GM12878 (cell line): Measurements from ENCODE around the gene ERP44. TPM values are rescaled to one million over a fixed set of nuclear protein-coding genes. Genes with fewer than 3 reads are reported as not detected.

Experiments
- BMI1 ChIP-seq: fragments of 450-650 bp; IDR thresholded peaks from 2 replicates; pipeline ENCODE4 v1.6.1; 2016; ENCODE audit warnings: mild to moderate bottlenecking, moderate library complexity, borderline replicate concordance
- MEF2A ChIP-seq: IDR thresholded peaks from 2 replicates; pipeline ENCODE4 v1.6.1; 2011; ENCODE audit warnings: low read depth, mild to moderate bottlenecking, low read length, moderate library complexity; ENCODE audit not compliant: insufficient read depth
- MXI1 ChIP-seq: fragments of 150-350 bp; IDR thresholded peaks from 2 replicates; pipeline ENCODE4 v1.6.1; 2011; ENCODE audit warnings: low read depth, mild to moderate bottlenecking, inconsistent platforms, low read length, improper control_type of control experiment
- MYC ChIP-seq: IDR thresholded peaks from 2 replicates; pipeline ENCODE4 v1.6.1; 2011; ENCODE audit warnings: mild to moderate bottlenecking, low read length, moderate library complexity, inconsistent platforms; ENCODE audit not compliant: insufficient read depth, insufficient replicate concordance, insufficient read length, severe bottlenecking
- NR2C1 ChIP-seq: fragments of 450-650 bp; IDR thresholded peaks from 2 replicates; pipeline ENCODE4 v1.6.1; 2017; ENCODE audit warnings: antibody characterized with exemption, mild to moderate bottlenecking, moderate library complexity
- RAD21 ChIP-seq: IDR thresholded peaks from 2 replicates; pipeline ENCODE4 v1.6.1; 2011; ENCODE audit warnings: mild to moderate bottlenecking, low read depth, low read length, moderate library complexity; ENCODE audit not compliant: insufficient read depth
- SMC3 ChIP-seq: IDR thresholded peaks from 2 replicates; pipeline ENCODE4 v1.6.1; 2011; ENCODE audit warnings: low read length, improper control_type of control experiment, borderline replicate concordance
- SREBF2 ChIP-seq: IDR thresholded peaks from 2 replicates; pipeline ENCODE4 v1.6.1; 2012; ENCODE audit warnings: mild to moderate bottlenecking, low read length
- STAT3 ChIP-seq: IDR thresholded peaks from 2 replicates; pipeline ENCODE4 v1.6.1; 2011; ENCODE audit warnings: low read depth, low read length, improper control_type of control experiment
- SUZ12 ChIP-seq: fragments of 200-600 bp; sonication (generic); IDR thresholded peaks from one replicate; pipeline ENCODE4 v1.6.1; 2018; ENCODE audit warnings: antibody characterized with exemption, mild to moderate bottlenecking; ENCODE audit not compliant: unreplicated experiment
- YY1 ChIP-seq: IDR thresholded peaks from 2 replicates; pipeline ENCODE4 v1.6.1; 2011; ENCODE audit warnings: low read depth, mild to moderate bottlenecking, low read length
- ZNF274 ChIP-seq: IDR thresholded peaks from one replicate; pipeline ENCODE4 v1.8.0; 2011; ENCODE audit not compliant: insufficient read length, insufficient read depth
- ZNF622 ChIP-seq: fragments of 450-650 bp; IDR thresholded peaks from 2 replicates; pipeline ENCODE4 v1.6.1; 2017; ENCODE audit warnings: mild to moderate bottlenecking, inconsistent platforms
- polyA plus RNA-seq, 11 experiments: library from polyadenylated mRNA; depleted of rRNA in 4 of 11; unstranded in 6 of 11; stranded (reverse) in 5 of 11; fragments of >200 nt; fragmentation: Nextera tagmentation in 4 of 11; fragmentation: Illumina TruSeq in 1 of 11; extraction: Ambion mirVana in 4 of 11; extraction: Trizol in 1 of 11; gene quantifications; 1 replicate in 1 of 11; 2 replicates in 10 of 11; pipeline versions ENCODE4 v1.2.1 to v1.2.3, GENCODE V29; 2011 to 2016; ENCODE audit warnings: inconsistent platforms in 2 of 11, missing spikeins in 2 of 11, low read depth in 1 of 11
- total RNA-seq, 4 experiments: library from RNA; depleted of rRNA in 3 of 4; stranded (reverse); fragments of >200 nt in 3 of 4; fragmentation: Illumina TruSeq in 1 of 4; extraction: Trizol in 1 of 4; gene quantifications; 2 replicates each; pipeline versions ENCODE4 v1.2.1 to v1.2.3, GENCODE V29; 2013 to 2021
- TF ChIP-seq, protein P1 (sequence below): fragments of 450-650 bp; IDR thresholded peaks from 2 replicates; pipeline ENCODE4 v1.6.1; 2016; ENCODE audit warnings: mild to moderate bottlenecking, moderate library complexity, borderline replicate concordance
- TF ChIP-seq, protein P2 (sequence below): fragments of 150-350 bp; IDR thresholded peaks from 2 replicates; pipeline ENCODE4 v1.6.1; 2014; ENCODE audit warnings: mild to moderate bottlenecking, low read depth, low read length
- TF ChIP-seq, protein P3 (sequence below): fragments of 450-650 bp; conservative IDR thresholded peaks from 2 replicates; pipeline ENCODE4 v1.6.1; 2017; ENCODE audit warnings: mild to moderate bottlenecking, moderate library complexity
- TF ChIP-seq, protein P4 (sequence below): IDR thresholded peaks from 2 replicates; pipeline ENCODE4 v1.6.1; 2012; ENCODE audit warnings: low read depth, low read length, improper control_type of control experiment
- TF ChIP-seq, protein P5 (sequence below): IDR thresholded peaks from 2 replicates; pipeline ENCODE4 v1.6.1; 2012; ENCODE audit warnings: low read length, inconsistent platforms

The ERP44 gene
- total and polyA plus RNA-seq, 10 of the 15 experiments (the other 5 are each of a cell fraction or from before 2014, with no cell fraction given) = 11.5 to 52.4 (median 20.2) TPM

DNA sequence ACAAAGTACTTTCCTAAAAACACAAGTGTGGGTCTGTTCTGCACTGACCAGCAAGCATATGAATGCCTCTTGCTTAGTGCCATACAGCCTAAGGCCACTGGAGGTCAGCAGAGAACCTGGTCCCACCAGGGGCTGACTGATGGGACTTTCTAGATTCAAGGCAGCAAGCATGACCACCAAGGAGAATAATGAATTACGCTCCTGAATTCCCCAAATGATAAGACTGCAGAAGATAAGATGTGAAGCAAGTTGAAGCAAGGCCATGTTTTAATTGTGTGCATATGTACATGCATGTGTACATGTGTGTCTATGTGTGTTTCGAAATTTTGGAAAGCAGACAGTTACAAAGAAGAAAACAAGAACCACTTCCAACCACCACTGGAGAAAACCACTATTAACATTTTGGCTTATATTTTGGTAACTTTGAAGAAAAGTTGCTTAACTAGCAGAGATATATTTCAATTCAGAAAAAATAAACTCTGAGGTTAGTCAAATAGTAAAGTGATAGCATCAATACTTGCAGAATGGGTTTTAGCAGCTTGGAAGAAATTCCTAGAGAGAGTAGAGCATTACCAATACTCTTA lies 70.5 kb downstream of the ERP44 start (continued):
- TF ChIP-seq, protein P1, sequence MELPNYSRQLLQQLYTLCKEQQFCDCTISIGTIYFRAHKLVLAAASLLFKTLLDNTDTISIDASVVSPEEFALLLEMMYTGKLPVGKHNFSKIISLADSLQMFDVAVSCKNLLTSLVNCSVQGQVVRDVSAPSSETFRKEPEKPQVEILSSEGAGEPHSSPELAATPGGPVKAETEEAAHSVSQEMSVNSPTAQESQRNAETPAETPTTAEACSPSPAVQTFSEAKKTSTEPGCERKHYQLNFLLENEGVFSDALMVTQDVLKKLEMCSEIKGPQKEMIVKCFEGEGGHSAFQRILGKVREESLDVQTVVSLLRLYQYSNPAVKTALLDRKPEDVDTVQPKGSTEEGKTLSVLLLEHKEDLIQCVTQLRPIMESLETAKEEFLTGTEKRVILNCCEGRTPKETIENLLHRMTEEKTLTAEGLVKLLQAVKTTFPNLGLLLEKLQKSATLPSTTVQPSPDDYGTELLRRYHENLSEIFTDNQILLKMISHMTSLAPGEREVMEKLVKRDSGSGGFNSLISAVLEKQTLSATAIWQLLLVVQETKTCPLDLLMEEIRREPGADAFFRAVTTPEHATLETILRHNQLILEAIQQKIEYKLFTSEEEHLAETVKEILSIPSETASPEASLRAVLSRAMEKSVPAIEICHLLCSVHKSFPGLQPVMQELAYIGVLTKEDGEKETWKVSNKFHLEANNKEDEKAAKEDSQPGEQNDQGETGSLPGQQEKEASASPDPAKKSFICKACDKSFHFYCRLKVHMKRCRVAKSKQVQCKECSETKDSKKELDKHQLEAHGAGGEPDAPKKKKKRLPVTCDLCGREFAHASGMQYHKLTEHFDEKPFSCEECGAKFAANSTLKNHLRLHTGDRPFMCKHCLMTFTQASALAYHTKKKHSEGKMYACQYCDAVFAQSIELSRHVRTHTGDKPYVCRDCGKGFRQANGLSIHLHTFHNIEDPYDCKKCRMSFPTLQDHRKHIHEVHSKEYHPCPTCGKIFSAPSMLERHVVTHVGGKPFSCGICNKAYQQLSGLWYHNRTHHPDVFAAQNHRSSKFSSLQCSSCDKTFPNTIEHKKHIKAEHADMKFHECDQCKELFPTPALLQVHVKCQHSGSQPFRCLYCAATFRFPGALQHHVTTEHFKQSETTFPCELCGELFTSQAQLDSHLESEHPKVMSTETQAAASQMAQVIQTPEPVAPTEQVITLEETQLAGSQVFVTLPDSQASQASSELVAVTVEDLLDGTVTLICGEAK = no peak
- TF ChIP-seq YY1 (peak; percentile 79; the same call in 1 of the 2 replicates), SREBF2 (no peak), ZNF274 (no peak), ZNF622 (no peak), MXI1 (no peak), BMI1 (no peak), MYC (no peak), STAT3 (no peak), RAD21 (peak; percentile 100), NR2C1 (no peak), MEF2A (peak; percentile 54; the same call in 1 of the 2 replicates), SMC3 (peak; percentile 99), SUZ12 (no peak)
- TF ChIP-seq, protein P2, sequence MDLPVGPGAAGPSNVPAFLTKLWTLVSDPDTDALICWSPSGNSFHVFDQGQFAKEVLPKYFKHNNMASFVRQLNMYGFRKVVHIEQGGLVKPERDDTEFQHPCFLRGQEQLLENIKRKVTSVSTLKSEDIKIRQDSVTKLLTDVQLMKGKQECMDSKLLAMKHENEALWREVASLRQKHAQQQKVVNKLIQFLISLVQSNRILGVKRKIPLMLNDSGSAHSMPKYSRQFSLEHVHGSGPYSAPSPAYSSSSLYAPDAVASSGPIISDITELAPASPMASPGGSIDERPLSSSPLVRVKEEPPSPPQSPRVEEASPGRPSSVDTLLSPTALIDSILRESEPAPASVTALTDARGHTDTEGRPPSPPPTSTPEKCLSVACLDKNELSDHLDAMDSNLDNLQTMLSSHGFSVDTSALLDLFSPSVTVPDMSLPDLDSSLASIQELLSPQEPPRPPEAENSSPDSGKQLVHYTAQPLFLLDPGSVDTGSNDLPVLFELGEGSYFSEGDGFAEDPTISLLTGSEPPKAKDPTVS = 0 out of 2 replicates have a peak, but pooled peaks have one; percentile 10
- TF ChIP-seq, protein P3, sequence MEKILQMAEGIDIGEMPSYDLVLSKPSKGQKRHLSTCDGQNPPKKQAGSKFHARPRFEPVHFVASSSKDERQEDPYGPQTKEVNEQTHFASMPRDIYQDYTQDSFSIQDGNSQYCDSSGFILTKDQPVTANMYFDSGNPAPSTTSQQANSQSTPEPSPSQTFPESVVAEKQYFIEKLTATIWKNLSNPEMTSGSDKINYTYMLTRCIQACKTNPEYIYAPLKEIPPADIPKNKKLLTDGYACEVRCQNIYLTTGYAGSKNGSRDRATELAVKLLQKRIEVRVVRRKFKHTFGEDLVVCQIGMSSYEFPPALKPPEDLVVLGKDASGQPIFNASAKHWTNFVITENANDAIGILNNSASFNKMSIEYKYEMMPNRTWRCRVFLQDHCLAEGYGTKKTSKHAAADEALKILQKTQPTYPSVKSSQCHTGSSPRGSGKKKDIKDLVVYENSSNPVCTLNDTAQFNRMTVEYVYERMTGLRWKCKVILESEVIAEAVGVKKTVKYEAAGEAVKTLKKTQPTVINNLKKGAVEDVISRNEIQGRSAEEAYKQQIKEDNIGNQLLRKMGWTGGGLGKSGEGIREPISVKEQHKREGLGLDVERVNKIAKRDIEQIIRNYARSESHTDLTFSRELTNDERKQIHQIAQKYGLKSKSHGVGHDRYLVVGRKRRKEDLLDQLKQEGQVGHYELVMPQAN = no peak
- TF ChIP-seq, protein P4, sequence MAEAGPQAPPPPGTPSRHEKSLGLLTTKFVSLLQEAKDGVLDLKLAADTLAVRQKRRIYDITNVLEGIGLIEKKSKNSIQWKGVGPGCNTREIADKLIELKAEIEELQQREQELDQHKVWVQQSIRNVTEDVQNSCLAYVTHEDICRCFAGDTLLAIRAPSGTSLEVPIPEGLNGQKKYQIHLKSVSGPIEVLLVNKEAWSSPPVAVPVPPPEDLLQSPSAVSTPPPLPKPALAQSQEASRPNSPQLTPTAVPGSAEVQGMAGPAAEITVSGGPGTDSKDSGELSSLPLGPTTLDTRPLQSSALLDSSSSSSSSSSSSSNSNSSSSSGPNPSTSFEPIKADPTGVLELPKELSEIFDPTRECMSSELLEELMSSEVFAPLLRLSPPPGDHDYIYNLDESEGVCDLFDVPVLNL = no peak
- TF ChIP-seq, protein P5, sequence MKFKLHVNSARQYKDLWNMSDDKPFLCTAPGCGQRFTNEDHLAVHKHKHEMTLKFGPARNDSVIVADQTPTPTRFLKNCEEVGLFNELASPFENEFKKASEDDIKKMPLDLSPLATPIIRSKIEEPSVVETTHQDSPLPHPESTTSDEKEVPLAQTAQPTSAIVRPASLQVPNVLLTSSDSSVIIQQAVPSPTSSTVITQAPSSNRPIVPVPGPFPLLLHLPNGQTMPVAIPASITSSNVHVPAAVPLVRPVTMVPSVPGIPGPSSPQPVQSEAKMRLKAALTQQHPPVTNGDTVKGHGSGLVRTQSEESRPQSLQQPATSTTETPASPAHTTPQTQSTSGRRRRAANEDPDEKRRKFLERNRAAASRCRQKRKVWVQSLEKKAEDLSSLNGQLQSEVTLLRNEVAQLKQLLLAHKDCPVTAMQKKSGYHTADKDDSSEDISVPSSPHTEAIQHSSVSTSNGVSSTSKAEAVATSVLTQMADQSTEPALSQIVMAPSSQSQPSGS = no peak
